ENCODE data around the gene NCKIPSD. TPM values are rescaled to one million over a fixed set of nuclear protein-coding genes. Genes with fewer than 3 reads are reported as not detected.

NCKIPSD gene
- polyA plus RNA-seq, 1 of the 3 experiments (the other 2 are of a cell fraction), result 20.4 TPM

- H3K27ac ChIP-seq (ENCODE audit: low read depth in 2 of 2, low read length in 1 of 2), result no peak overlapping the region
- no peak for DNase-seq
- peaks cover 3 to 51% of the 10 kb centered on the region in 2 experiments for H3K36me3 ChIP-seq (replicated peaks in 1 of 2; ENCODE audit: control insufficient read depth in 1 of 2, insufficient read depth in 2 of 2, low read length in 1 of 2)
- CTCF ChIA-PET, result interaction anchor here (1.1 kb wide), 1 partner anchor 821 kb away, joined by 4 read pairs; no protein-coding TSS in a partner anchor
- no peaks in the 10 kb centered on the region for H3K4me1 ChIP-seq (ENCODE audit: control insufficient read depth in 1 of 2, insufficient read depth in 2 of 2, low read depth in 1 of 2, low read length in 1 of 2)
- H4K20me1 ChIP-seq (ENCODE audit: insufficient read depth), result 0 out of 2 replicates have a peak, but pooled peaks cover 2% of the 10 kb centered on the region
- no peaks in the 10 kb centered on the region for H3K9me2 ChIP-seq
- H3K4me2 ChIP-seq, result no peak overlapping the region
- no peaks in the 10 kb centered on the region for H3K27me3 ChIP-seq (ENCODE audit: insufficient read depth)
- no peak overlapping the region for H2AFZ ChIP-seq (ENCODE audit: low read depth)
- no peaks in the 10 kb centered on the region for H3K9me3 ChIP-seq
- H3K79me2 ChIP-seq (ENCODE audit: insufficient read depth), result no peaks in the 10 kb centered on the region
- H3K9ac ChIP-seq, result no peak overlapping the region
- POLR2A ChIA-PET, result no interaction called here
- H3F3A ChIP-seq (replicated peaks; ENCODE audit: insufficient read depth), result no peaks in the 10 kb centered on the region
- no peak overlapping the region for H3K4me3 ChIP-seq (ENCODE audit: low read depth in 2 of 2, low read length in 1 of 2)
- WGBS (ENCODE audit: low lambda C conversion rate), result 91% methylated on average over 9 of the region's 13 CpGs
- no peak for TF ChIP-seq GABPA (IDR thresholded peaks at IDR 0.05; ENCODE audit: low read depth)
These were observed 57.3 kb downstream of the NCKIPSD start for GRCh38 chr3:48628277-48629017.

GRCh38 chr3:48625600-48625999 is 60.1 kb downstream of the NCKIPSD start:
- Histone ChIP-seq H3F3A (replicated peaks; ENCODE audit: insufficient read depth) (no peaks in the 10 kb centered on the region), H3K36me3 (replicated peaks in 1 of 2; ENCODE audit: control insufficient read depth in 1 of 2, insufficient read depth in 2 of 2, low read length in 1 of 2) (peaks cover 3 to 26% of the 10 kb centered on the region in 2 experiments), H4K20me1 (ENCODE audit: insufficient read depth) (no peaks in the 10 kb centered on the region), H3K9me2 (no peaks in the 10 kb centered on the region), H3K9ac (no peak overlapping the region), H3K27me3 (ENCODE audit: insufficient read depth) (no peaks in the 10 kb centered on the region), H3K79me2 (ENCODE audit: insufficient read depth) (no peaks in the 10 kb centered on the region), H3K4me3 (ENCODE audit: low read depth in 2 of 2, low read length in 1 of 2) (no peak overlapping the region), H3K27ac (ENCODE audit: low read depth in 2 of 2, low read length in 1 of 2) (no peak overlapping the region), H3K4me2 (no peak overlapping the region), H3K4me1 (ENCODE audit: control insufficient read depth in 1 of 2, insufficient read depth in 2 of 2, low read depth in 1 of 2, low read length in 1 of 2) (no peaks in the 10 kb centered on the region), H3K9me3 (no peaks in the 10 kb centered on the region), H2AFZ (ENCODE audit: low read depth) (no peak overlapping the region)
- DNase-seq, result no peak
- TF ChIP-seq, protein P1, sequence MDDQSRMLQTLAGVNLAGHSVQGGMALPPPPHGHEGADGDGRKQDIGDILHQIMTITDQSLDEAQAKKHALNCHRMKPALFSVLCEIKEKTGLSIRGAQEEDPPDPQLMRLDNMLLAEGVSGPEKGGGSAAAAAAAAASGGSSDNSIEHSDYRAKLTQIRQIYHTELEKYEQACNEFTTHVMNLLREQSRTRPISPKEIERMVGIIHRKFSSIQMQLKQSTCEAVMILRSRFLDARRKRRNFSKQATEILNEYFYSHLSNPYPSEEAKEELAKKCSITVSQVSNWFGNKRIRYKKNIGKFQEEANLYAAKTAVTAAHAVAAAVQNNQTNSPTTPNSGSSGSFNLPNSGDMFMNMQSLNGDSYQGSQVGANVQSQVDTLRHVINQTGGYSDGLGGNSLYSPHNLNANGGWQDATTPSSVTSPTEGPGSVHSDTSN (IDR thresholded peaks at IDR 0.05), result no peak
- no peak for TF ChIP-seq RXRA (IDR thresholded peaks at IDR 0.05; ENCODE audit: borderline replicate concordance, low read depth)
- TF ChIP-seq, protein P2, sequence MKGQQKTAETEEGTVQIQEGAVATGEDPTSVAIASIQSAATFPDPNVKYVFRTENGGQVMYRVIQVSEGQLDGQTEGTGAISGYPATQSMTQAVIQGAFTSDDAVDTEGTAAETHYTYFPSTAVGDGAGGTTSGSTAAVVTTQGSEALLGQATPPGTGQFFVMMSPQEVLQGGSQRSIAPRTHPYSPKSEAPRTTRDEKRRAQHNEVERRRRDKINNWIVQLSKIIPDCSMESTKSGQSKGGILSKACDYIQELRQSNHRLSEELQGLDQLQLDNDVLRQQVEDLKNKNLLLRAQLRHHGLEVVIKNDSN (IDR thresholded peaks at IDR 0.05; ENCODE audit: borderline replicate concordance, low read depth), result no peak
- TF ChIP-seq, protein P3, sequence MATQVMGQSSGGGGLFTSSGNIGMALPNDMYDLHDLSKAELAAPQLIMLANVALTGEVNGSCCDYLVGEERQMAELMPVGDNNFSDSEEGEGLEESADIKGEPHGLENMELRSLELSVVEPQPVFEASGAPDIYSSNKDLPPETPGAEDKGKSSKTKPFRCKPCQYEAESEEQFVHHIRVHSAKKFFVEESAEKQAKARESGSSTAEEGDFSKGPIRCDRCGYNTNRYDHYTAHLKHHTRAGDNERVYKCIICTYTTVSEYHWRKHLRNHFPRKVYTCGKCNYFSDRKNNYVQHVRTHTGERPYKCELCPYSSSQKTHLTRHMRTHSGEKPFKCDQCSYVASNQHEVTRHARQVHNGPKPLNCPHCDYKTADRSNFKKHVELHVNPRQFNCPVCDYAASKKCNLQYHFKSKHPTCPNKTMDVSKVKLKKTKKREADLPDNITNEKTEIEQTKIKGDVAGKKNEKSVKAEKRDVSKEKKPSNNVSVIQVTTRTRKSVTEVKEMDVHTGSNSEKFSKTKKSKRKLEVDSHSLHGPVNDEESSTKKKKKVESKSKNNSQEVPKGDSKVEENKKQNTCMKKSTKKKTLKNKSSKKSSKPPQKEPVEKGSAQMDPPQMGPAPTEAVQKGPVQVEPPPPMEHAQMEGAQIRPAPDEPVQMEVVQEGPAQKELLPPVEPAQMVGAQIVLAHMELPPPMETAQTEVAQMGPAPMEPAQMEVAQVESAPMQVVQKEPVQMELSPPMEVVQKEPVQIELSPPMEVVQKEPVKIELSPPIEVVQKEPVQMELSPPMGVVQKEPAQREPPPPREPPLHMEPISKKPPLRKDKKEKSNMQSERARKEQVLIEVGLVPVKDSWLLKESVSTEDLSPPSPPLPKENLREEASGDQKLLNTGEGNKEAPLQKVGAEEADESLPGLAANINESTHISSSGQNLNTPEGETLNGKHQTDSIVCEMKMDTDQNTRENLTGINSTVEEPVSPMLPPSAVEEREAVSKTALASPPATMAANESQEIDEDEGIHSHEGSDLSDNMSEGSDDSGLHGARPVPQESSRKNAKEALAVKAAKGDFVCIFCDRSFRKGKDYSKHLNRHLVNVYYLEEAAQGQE (IDR thresholded peaks at IDR 0.05; ENCODE audit: low read depth, low read length), result no peak
- WGBS (ENCODE audit: low lambda C conversion rate), result 92% methylated on average over 4 of the region's 6 CpGs
- CTCF ChIA-PET, result interaction anchor here (3.3 kb wide), 1 partner anchor 11 kb away, joined by 17 read pairs; the partner anchor contains the start of gene SLC26A6
- POLR2A ChIA-PET, result no interaction called here
